DOHH2 (cell line): ENCODE data around the gene PREX1.

Source experiments
- H3F3A ChIP-seq: fragments of 200-600 bp; sonication (generic), shearing (Covaris generic); 2 replicates; pipeline ENCODE4 v1.6.0; 2016; ENCODE audit warnings: antibody characterized with exemption, mild to moderate bottlenecking; ENCODE audit not compliant: control insufficient read depth, insufficient read depth
- H3K27ac ChIP-seq: fragments of 200-600 bp; sonication (generic); 2 replicates; pipeline ENCODE4 v1.5.1; 2014; ENCODE audit warnings: low read depth, mild to moderate bottlenecking, low read length, moderate library complexity
- H3K27me3 ChIP-seq: fragments of 200-600 bp; sonication (generic); 2 replicates; pipeline ENCODE4 v1.6.1; 2014; ENCODE audit warnings: mild to moderate bottlenecking, low read length, mixed read lengths; ENCODE audit not compliant: control insufficient read depth
- H3K36me3 ChIP-seq: fragments of 200-600 bp; sonication (generic); 2 replicates; pipeline ENCODE4 v1.6.1; 2014; ENCODE audit warnings: mild to moderate bottlenecking, low read length, moderate library complexity, mixed read lengths; ENCODE audit not compliant: control insufficient read depth
- H3K4me1 ChIP-seq: fragments of 200-600 bp; sonication (generic); 2 replicates; pipeline ENCODE4 v1.6.1; 2014; ENCODE audit warnings: mild to moderate bottlenecking, low read length, mixed read lengths; ENCODE audit not compliant: control insufficient read depth
- H3K4me2 ChIP-seq: fragments of 200-600 bp; sonication (generic); 2 replicates; pipeline ENCODE4 v1.6.0; 2014; ENCODE audit warnings: mild to moderate bottlenecking, low read length, moderate library complexity
- H3K4me3 ChIP-seq: fragments of 200-600 bp; sonication (generic); 2 replicates; pipeline ENCODE4 v1.5.1; 2014; ENCODE audit warnings: mild to moderate bottlenecking, low read length, mixed read lengths
- H3K79me2 ChIP-seq: fragments of 200-600 bp; sonication (generic); 2 replicates; pipeline ENCODE4 v1.6.1; 2014; ENCODE audit warnings: mild to moderate bottlenecking, low read length, mixed read lengths; ENCODE audit not compliant: control insufficient read depth
- H3K9me2 ChIP-seq: fragments of 200-600 bp; sonication (generic); replicated peaks from 2 replicates; pipeline ENCODE4 v1.6.1; 2014; ENCODE audit warnings: mild to moderate bottlenecking, low read length, mixed read lengths; ENCODE audit not compliant: control insufficient read depth
- H3K9me3 ChIP-seq: fragments of 200-600 bp; sonication (generic); 2 replicates; pipeline ENCODE4 v1.6.1; 2014; ENCODE audit warnings: antibody characterized with exemption, low read length, mixed read lengths; ENCODE audit not compliant: control insufficient read depth, insufficient read depth
- H4K20me1 ChIP-seq: fragments of 200-600 bp; sonication (generic); 2 replicates; pipeline ENCODE4 v1.6.0; 2014; ENCODE audit warnings: low read depth, mild to moderate bottlenecking, antibody characterized with exemption, low read length, moderate library complexity; ENCODE audit not compliant: control insufficient read depth, insufficient read depth
- CTCF ChIP-seq: fragments of 200-600 bp; sonication (generic); IDR thresholded peaks from one replicate; pipeline ENCODE4 v1.5.1; 2014; ENCODE audit warnings: antibody characterized with exemption, mild to moderate bottlenecking, low read depth, low read length; ENCODE audit not compliant: poor library complexity, severe bottlenecking
- EZH2phosphoT487 ChIP-seq: fragments of 200-600 bp; sonication (generic); IDR thresholded peaks from 2 replicates; pipeline ENCODE4 v1.6.1; 2017; ENCODE audit warnings: borderline replicate concordance, mild to moderate bottlenecking, antibody characterized with exemption, low read length, moderate library complexity, mixed read lengths

PREX1 gene

GRCh38 chr20:48728042-48728825 is 99.6 kb downstream of the PREX1 start:
- Histone ChIP-seq H3F3A (no peaks in the 10 kb centered on the region), H3K9me3 (0 out of 2 replicates have a peak, but pooled peaks cover 3% of the 10 kb centered on the region), H3K27me3 (no peaks in the 10 kb centered on the region), H3K9me2 (no peaks in the 10 kb centered on the region), H3K27ac (no peak overlapping the region), H3K36me3 (no peaks in the 10 kb centered on the region), H3K79me2 (no peaks in the 10 kb centered on the region), H3K4me2 (no peak overlapping the region), H3K4me1 (no peaks in the 10 kb centered on the region), H4K20me1 (no peaks in the 10 kb centered on the region), H3K4me3 (no peak overlapping the region)
- TF ChIP-seq EZH2phosphoT487, result no peak
- peak; percentile 37 for TF ChIP-seq CTCF

GRCh38 chr20:48727226-48727625 is 100.6 kb downstream of the PREX1 start:
- no peaks in the 10 kb centered on the region for H3K9me2 ChIP-seq
- H3K27me3 ChIP-seq, result no peaks in the 10 kb centered on the region
- H3K36me3 ChIP-seq, result no peaks in the 10 kb centered on the region
- no peaks in the 10 kb centered on the region for H4K20me1 ChIP-seq
- H3F3A ChIP-seq, result no peaks in the 10 kb centered on the region
- TF ChIP-seq CTCF, result no peak
- TF ChIP-seq EZH2phosphoT487, result no peak
- H3K4me1 ChIP-seq, result peaks cover 5% of the 10 kb centered on the region
- no peak overlapping the region for H3K4me3 ChIP-seq
- no peaks in the 10 kb centered on the region for H3K79me2 ChIP-seq
- H3K27ac ChIP-seq, result no peak overlapping the region
- H3K4me2 ChIP-seq, result no peak overlapping the region
- H3K9me3 ChIP-seq, result 0 out of 2 replicates have a peak, but pooled peaks cover 3% of the 10 kb centered on the region

- TF ChIP-seq CTCF (no peak), EZH2phosphoT487 (no peak)
- H3K27ac ChIP-seq, result no peak overlapping the region
- H3K4me3 ChIP-seq, result no peak overlapping the region
- no peaks in the 10 kb centered on the region for H3F3A ChIP-seq
- H3K4me2 ChIP-seq, result no peak overlapping the region
- no peaks in the 10 kb centered on the region for H3K36me3 ChIP-seq
- H3K79me2 ChIP-seq, result no peaks in the 10 kb centered on the region
- no peaks in the 10 kb centered on the region for H3K27me3 ChIP-seq
- no peaks in the 10 kb centered on the region for H4K20me1 ChIP-seq
- no peaks in the 10 kb centered on the region for H3K9me2 ChIP-seq
- peaks cover 22% of the 10 kb centered on the region for H3K4me1 ChIP-seq
- H3K9me3 ChIP-seq, result 0 out of 2 replicates have a peak, but pooled peaks cover 3% of the 10 kb centered on the region
Observed at GRCh38 chr20:48725555-48725991, 102.2 kb downstream of the PREX1 start.
